Measurements from ENCODE around the gene OBSL1.

The OBSL1 gene

GRCh38 chr2:219530048-219530963, 41.0 kb downstream of the OBSL1 start:
- peak; percentile 78 for DNase-seq

- DNase-seq = no peak
These were observed 43.9 kb downstream of the OBSL1 start for GRCh38 chr2:219527472-219527871.

GRCh38 chr2:219527076-219527394, 44.3 kb downstream of the OBSL1 start:
- DNase-seq = no peak

GRCh38 chr2:219526320-219527075, 44.8 kb downstream of the OBSL1 start:
- DNase-seq = no peak

- no peak for DNase-seq
These were observed 45.7 kb downstream of the OBSL1 start for GRCh38 chr2:219525533-219526232.

GRCh38 chr2:219524817-219525216, 46.5 kb downstream of the OBSL1 start:
- no peak for DNase-seq

- no peak for DNase-seq
These were observed 48.2 kb downstream of the OBSL1 start for GRCh38 chr2:219523031-219523671.

DNA sequence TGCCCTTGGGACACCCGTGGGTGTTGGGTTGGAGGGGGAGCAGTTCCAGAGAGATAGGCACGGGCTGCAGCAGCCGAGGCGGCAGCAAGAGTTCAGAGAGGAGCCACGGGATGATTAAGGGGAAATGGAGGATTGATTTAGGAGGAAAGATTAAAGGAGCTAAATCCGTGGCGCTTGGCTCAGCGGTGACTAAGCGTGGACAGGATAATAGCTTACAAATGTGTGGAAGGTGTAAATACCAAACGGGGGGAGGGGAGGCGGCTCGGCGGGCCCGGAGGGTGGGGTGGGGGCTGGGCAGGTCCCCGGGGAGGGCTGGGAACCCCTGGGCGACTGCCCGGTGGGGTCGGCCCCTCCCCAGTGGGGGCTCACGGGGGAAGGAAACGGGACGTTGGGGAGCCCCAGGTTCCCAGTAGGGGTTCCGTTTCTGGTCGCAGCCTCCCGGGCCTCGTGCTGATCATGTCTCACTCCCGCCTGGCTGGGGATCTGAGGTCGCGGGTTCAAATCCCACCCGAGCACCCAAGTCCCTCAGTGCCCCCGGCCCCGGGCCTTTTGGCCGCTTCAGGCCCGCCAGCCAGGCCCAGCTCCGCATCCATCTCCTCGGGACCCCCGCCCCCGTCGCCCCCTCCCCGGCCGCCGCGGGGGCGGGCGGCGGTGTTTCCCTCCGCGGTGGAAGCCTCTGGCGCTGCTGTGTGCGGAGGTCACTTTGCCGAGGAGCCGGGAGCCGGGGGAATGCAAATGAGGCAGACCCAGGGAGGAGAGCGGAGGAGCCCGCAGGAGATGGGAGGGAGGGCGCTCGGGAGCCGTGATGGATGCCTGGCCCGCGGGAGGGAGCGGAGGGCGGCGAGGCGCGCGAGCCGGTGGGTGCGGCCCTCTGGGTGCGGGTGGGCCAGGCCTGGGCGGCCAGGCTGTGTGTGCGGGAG, 49.0 kb downstream of the OBSL1 start:
- DNase-seq = peak; percentile 89

- peak; percentile 37 for DNase-seq
These were observed 50.1 kb downstream of the OBSL1 start for GRCh38 chr2:219521066-219521880.

GRCh38 chr2:219520079-219520478, 51.3 kb downstream of the OBSL1 start:
- no peak for DNase-seq

DNA sequence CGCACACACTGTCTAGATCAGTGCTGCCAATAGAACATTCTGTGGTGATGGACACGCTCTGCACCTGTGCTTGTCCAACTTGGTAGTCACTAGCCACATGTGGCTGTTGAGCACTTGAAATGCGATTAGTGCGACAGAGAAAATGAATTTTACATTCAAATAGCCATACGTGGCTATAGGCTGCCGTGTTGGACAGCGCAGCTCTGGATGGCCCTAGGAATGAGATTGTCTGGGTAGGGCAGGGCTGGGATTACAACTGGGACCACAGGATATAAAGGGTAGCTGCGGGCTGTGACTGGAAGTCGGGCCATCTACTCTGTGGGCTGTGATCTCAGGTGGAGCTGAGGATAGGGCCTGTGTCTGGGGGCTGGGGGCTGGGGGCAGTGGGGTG, 51.8 kb downstream of the OBSL1 start:
- no peak for DNase-seq

- DNase-seq = no peak
These were observed 53.2 kb downstream of the OBSL1 start for GRCh38 chr2:219517954-219518778.

- DNase-seq = no peak
These were observed 54.5 kb downstream of the OBSL1 start for GRCh38 chr2:219516888-219517287.

- no peak for DNase-seq
These were observed 55.3 kb downstream of the OBSL1 start for GRCh38 chr2:219515874-219516629.

DNA sequence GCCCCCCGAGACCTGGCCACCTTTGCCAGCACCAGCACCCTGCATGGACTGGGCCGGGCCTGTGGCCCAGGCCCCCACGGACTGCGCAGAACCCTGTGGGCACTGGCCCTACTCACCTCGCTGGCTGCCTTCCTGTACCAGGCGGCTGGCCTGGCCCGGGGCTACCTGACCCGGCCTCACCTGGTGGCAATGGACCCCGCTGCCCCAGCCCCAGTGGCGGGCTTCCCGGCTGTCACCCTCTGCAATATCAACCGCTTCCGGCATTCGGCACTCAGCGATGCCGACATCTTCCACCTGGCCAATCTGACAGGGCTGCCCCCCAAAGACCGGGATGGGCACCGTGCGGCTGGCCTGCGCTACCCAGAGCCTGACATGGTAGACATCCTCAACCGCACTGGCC, 56.5 kb downstream of the OBSL1 start:
- no peak for DNase-seq

GRCh38 chr2:219514196-219514761, 57.1 kb downstream of the OBSL1 start, which contains the start of gene ASIC4:
TSS of gene ASIC4 (plus strand) at chr2:219514482. CDS start at chr2:219514725, 243 bp downstream.
- DNase-seq = no peak

GRCh38 chr2:219513787-219514186, 57.6 kb downstream of the OBSL1 start:
- DNase-seq = no peak

DNA sequence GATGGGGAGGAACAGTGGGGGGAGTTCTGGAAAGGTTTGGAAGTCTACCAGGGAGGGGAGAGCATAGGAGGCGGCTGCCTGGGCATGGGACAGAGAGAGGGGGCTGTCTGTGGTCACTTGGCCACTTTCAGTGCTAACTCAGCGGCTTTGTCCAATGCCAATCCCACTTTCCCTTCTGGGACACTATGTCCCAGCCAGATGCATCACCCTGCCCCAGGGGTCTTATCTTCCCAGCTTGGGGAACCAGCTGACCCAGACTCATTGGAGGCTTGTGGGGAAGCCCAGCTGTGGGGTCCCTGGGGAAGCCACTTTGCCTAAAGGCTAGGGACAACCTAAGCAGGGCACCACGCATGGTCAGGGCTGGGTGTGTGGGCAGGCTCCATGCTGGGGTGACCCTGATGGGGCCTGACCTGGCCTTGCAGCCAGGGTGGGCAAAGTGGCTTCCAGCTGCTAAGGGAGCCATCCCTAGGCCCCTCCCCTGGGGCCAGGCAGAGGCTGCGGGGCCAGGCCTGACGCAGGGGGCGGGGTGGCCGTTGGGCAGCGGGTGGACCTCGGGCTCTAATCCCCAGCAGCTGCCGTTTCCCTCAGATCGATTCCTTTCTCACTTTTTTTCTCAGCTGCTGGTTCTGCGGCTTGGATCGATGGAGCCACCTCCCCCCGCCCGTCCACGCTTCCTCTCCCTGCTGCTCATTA, 58.7 kb downstream of the OBSL1 start:
- no peak for DNase-seq

Data from HCEC 1CT (cell line).